HG03571 (cell line): ENCODE data around the gene LAMA3.

Experiments used
- ATAC-seq: cut with Tn5 transposase; IDR thresholded peaks from one replicate; pipeline ENCODE4 v1.9.1; 2021; ENCODE audit not compliant: unreplicated experiment

LAMA3 gene

GRCh38 chr18:23868136-23868785 is 179.0 kb downstream of the LAMA3 start:
- no peak for ATAC-seq

- ATAC-seq = no peak
These were observed 181.6 kb downstream of the LAMA3 start for GRCh38 chr18:23870676-23871380.

GRCh38 chr18:23871410-23871809 is 182.2 kb downstream of the LAMA3 start:
- peak; percentile 86 for ATAC-seq

- ATAC-seq = no peak
These were observed 183.7 kb downstream of the LAMA3 start for GRCh38 chr18:23872701-23873550.

- ATAC-seq = no peak
These were observed 187.0 kb downstream of the LAMA3 start for GRCh38 chr18:23875966-23876895.

GRCh38 chr18:23876921-23877320 is 187.7 kb downstream of the LAMA3 start:
- ATAC-seq = no peak

GRCh38 chr18:23877371-23877770 is 188.1 kb downstream of the LAMA3 start:
- ATAC-seq = no peak

GRCh38 chr18:23878336-23878900 is 189.2 kb downstream of the LAMA3 start:
- no peak for ATAC-seq

- no peak for ATAC-seq
These were observed 189.9 kb downstream of the LAMA3 start for GRCh38 chr18:23879126-23879525.

GRCh38 chr18:23879544-23879943 is 190.3 kb downstream of the LAMA3 start:
- no peak for ATAC-seq

GRCh38 chr18:23879966-23880565 is 190.8 kb downstream of the LAMA3 start:
- no peak for ATAC-seq

GRCh38 chr18:23880931-23881617 is 191.8 kb downstream of the LAMA3 start:
- ATAC-seq = no peak

GRCh38 chr18:23881778-23882177 is 192.5 kb downstream of the LAMA3 start:
- no peak for ATAC-seq

- ATAC-seq = no peak
These were observed 193.5 kb downstream of the LAMA3 start for GRCh38 chr18:23882616-23883276.

GRCh38 chr18:23883277-23883790 is 194.1 kb downstream of the LAMA3 start:
- no peak for ATAC-seq

GRCh38 chr18:23884681-23885375 is 195.6 kb downstream of the LAMA3 start:
- ATAC-seq = no peak

GRCh38 chr18:23885750-23886149 is 196.5 kb downstream of the LAMA3 start:
- no peak for ATAC-seq

- no peak for ATAC-seq
These were observed 197.8 kb downstream of the LAMA3 start for GRCh38 chr18:23887035-23887434.
